Astrocyte (in vitro differentiated cells and primary cell): Measurements from ENCODE around the gene TMEM170B.

Experiments used
- CTCF ChIP-seq: IDR thresholded peaks from 2 replicates; pipeline ENCODE4 v1.5.1; 2011; ENCODE audit warnings: low read depth, mild to moderate bottlenecking, inconsistent platforms, low read length, moderate library complexity; ENCODE audit not compliant: insufficient read depth
- EZH2 ChIP-seq: IDR thresholded peaks from 2 replicates; pipeline ENCODE4 v1.6.1; 2012; ENCODE audit warnings: mild to moderate bottlenecking, low read length, inconsistent platforms; ENCODE audit not compliant: insufficient read depth

- TF ChIP-seq CTCF (no peak), EZH2 (no peak)
Observed at GRCh38 chr6:11622156-11622555, 84.6 kb downstream of the TMEM170B start.
